ENCODE data around the gene BRICD5. TPM values are rescaled to one million over a fixed set of nuclear protein-coding genes. Genes with fewer than 3 reads are reported as not detected.
"Not testable (repeated sequence)": the region's sequence is repeated elsewhere in the genome, so short reads cannot be mapped to it uniquely, and the experiment has no call there.

Gene BRICD5
- 1 to 10 TPM; 2.6 to 9.0 (median 5.8) TPM for polyA plus RNA-seq (ENCODE audit: insufficient read depth in 1 of 5, insufficient read length in 5 of 5, low replicate concordance in 1 of 5)
- long read RNA-seq, donor 1, partial matches to known transcripts, result 0 of 2 reads
- long read RNA-seq, donor 1, other reads (novel, unspliced or antisense), result 0 of 2 reads
- long read RNA-seq, donor 2, result 0 reads
- long read RNA-seq, donor 3, partial matches to known transcripts, result 13 of 30 reads
- long read RNA-seq, donor 3, other reads (novel, unspliced or antisense), result 14 of 30 reads
- long read RNA-seq, donor 4, result 0 reads
- long read RNA-seq, donor 5, result 0 reads
- long read RNA-seq, donor 6, partial matches to known transcripts, result 0 of 1 reads
- long read RNA-seq, donor 6, other reads (novel, unspliced or antisense), result 0 of 1 reads
- long read RNA-seq, donor 7, partial matches to known transcripts, result 0 of 3 reads
- long read RNA-seq, donor 7, other reads (novel, unspliced or antisense), result 0 of 3 reads
- long read RNA-seq, donor 8, result 0 reads

DNA sequence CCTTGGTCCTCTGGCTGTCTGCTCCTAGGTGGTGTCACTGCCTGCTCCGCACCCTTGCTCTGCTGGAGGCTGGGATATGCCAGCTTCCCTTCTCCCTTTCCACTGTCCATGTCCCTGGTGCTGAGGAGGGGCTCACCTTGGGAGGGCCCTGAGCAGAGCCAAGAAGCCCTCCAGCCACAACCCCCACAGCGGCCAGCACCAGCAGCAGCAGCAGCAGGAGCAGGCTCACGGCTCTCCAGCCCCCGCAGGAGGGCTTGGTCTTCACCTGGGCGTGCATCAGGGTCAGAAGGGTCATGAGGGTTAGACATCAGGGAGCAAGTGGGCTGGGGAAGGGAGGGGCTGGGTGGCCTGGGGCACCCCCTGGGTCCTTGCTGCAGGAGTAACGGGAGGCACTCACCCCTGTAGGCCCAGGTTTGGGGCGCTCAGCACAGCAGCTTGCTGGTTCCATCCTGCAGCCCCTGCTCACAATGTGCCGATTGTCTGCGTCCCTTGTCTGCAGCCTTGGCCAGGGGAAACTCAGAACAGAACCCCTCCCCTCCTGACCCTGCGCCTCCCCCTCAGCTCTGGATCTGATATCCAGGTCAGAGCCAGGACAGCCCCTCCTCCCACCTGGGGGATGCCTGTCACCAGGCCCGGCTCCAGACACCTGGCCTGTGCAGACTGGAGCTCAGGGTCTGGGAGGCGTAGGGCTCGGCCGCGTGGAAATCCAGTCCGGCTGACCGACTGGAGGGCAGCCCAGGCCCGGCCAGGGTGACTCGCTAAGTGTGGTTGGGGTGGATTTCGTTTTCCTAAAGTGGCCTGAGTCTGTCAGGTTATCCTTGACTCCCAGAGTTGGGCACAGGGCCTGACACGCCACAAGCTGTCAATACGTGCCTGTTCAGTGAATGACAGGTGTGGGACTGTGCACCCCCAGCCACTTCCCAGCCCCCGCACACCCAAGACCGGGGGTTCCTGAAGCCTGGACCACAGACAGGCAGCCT is at the start of gene BRICD5:
Gene BRICD5, minus strand, starts transcription at position 478 of the 980 bp plus-strand sequence. Its CDS starts 30 bp downstream, at position 448.
- DNase-seq, result no peak

DNA sequence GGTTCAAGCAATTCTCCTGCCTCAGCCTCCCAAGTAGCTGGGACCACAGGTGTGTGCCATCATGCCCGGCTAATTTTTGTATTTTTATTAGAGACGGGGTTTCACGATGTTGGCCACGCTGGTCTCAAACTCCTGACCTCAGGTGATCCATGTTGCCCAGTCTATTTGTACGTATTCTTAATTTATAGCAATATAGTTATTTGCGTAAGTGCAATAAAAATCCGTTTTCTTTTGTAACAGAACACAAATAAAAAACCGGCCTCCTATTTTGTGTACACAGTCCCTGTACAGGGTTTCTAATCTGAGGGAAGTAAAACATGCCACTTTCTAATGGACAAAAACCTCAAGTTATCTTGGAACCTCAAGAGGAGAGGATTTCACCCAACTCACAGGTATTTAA is 49.6 kb upstream of the BRICD5 start:
- DNase-seq, result no peak

DNA sequence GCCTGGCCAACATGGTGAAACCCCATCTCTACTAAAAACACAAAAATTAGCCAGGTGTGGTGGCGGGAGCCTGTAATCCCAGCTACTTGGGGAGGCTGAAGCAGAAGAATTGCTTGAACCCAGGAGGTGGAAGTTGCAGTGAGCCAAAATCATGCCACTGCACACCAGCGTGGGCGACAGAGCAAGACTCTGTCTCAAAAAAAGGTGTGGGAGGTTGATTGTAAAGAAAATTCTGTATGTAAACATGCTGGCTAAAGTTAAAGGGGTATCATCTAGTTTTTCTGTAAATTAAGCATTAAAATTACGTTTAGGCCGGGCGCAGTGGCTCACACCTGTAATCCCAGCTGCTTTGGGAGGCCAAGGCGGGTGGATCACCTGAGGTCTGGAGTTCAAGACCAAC is 47.9 kb upstream of the BRICD5 start:
- DNase-seq, result not testable (repeated sequence)

DNA sequence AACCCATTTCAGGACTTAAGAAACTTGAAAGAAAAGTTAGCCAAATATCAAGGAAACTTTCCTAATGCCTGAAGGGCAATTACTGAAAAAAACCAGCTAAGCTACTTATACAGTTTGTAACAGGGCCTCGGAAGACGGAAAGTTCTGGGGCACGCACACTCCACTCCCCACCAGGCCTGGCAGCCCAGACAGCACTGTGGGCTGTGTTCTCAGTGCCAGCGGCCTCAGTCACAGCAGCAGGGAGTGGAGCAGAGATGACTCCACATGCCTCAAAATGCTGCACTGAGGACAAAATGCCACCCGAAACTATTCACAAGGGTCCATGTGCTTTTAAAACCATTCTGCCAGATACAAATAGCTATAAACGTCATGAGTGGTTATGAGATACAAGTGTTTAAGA is 47.1 kb upstream of the BRICD5 start:
- DNase-seq, result no peak

DNA sequence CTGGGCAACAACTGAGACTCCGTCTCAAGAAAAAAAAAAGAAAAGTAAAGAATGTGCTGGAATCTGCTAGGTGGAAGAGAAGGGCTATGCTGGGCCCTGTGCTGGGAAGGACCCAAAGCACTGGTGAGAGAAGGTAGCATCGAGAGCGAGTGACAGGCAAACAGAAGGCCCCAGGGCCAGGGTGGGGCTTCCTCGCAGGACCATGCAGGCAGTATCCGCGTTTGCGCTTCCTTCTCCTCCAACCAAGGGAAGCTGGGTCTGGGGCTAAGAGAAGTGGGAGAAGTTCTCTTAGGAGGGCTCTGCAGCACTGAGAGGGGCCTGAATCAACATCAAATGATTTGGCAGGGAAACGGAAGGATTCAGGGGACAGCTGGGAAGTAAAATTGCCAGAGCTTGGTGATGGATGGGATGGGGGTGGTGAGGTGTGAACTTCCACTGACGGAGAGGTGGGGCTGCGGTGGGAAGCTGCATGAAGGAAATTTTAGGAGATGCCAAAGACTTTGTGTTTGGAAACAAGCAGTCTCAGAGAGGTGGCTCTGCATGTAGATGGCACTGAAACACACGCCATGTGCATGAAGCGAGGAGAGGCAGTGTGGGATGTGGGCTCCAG is 46.0 kb upstream of the BRICD5 start:
- no peak for DNase-seq

DNA sequence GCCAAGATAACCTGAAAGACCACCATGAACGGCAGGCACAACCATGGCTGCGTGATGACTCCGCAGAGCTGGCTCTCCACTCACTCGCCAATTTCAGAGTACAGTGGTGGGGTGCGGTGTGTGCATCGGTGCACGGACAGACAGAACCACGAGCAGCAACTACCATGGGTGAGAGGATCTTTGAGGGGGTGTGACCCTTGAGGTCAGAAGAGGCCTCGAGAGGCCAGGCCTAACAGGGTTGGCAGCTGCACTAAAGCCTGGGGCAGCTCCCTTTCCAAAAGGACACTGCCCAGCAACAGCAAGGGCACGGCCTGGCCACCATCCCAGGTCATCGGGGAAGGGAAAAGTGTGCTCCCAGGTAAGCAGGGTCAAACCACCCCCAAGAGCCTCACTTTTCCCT is 42.6 kb upstream of the BRICD5 start:
- no peak for DNase-seq

DNA sequence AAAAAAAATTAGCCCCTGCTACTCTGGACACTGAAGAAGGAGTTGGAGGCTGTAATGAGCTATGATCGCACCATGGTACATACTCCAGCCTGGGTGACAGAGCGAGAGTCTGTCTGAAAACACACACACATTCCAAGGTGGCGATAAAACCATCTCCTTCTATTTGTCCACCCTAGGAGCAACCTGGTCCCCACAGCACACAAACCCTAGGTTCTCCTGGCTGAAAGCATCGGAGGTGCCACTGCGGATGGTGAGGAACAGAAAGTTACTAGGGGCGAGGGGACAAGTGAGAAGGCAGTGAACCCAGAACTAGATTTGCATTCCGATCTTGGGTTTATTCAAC is 42.1 kb upstream of the BRICD5 start:
- DNase-seq, result no peak

DNA sequence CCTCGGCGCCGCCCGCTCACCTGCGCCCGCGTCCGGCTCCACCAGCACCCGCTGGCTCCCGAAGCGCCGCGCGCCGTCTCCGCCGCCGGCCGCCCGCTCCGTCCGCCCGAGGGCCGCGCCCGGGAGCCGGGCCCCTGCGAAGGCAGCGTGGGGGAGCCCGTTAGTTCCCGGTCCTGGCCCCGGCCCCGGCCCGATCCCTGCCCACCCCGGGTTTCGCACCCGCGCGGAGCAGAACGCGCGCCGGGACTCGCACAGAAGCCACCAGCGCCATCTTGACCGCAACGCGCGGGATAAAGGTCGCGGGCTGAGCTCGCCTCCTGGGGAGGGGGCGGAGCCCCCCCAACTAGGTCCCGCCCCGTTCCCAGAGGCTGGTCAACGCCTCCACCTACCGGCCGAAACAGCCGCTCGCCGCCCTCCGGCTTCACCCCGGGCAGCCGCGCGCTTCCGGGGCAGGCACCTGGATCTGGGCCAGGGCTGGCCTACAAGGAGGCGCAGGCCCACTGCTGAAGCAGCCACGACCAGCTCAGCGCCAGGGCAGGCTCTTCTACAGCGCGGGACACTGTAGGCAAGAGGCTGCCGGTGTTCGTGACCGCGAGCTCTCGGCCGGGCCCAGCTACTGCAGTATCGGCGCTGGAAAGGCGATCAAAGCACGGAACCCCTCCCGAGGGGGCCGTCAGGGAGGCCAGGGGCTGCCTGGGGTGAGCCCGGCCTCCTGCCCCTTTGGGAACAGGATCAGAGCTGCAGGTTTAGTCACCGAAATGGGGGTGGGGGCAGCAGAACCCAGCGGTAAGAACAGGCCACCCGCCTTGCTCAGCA is 40.8 kb upstream of the BRICD5 start, which contains the start of gene ECI1:
Gene ECI1, minus strand, starts transcription at position 292 of the 816 bp plus-strand sequence. Its CDS starts 21 bp downstream, at position 271.
- peak; percentile 95 for DNase-seq

DNA sequence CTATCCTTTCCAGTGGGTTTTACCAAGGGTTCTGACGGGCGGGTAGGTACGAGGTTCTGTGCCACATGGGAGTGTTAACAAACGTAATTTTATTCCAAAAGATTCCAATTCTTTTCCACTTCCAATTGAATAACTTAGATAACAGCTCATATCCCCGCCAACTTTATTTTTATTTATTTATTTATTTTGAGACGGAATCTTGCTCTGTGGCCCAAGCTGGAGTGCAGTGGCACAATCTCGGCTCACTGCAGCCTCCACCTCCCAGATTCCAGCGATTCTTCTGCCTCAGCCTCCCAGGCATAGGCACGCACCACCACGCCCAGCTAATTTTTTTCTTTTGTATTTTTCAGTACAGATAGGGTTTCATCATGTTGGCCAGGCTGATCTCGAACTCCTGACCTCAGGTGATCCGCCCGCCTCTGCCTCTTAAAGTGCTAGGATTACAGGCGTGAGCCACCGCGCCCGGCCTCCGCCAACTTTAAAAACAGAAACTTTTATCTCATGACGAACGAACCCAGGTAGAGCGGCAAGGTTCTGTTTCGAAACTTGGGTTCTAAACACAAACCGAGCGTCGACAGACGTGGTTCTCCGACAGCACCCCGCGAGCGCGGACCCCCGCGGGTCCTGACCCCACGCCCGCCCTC is 40.1 kb upstream of the BRICD5 start:
- no peak for DNase-seq

DNA sequence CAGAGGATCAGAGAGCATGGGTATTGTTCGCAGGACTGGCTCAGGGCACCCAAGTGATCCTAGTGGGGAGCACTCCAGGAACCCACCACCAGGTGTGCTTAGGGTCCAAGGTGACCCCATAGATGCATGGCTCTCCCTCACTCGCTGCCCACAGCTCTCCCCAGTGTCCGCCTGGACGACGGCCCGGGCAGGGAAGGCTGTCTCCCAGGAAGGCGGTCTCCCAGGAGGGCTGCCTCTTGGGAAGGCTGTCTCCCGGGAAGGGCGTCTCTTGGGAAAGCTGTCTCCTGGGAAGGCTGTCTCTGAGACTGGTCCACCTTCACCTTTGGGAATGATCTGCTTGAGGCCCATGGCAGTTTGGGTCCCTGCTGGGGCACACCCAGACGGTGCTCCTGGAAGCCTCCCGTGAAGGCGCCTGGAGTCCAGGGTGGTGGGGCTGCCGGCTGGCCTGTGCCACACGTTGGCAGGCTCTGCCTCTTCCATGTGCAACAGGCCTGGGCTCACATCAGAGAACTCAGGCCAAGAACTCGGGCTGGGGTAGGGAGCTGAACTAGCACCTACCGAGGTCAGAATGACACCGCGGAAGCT is 35.7 kb upstream of the BRICD5 start:
- DNase-seq, result no peak

DNA sequence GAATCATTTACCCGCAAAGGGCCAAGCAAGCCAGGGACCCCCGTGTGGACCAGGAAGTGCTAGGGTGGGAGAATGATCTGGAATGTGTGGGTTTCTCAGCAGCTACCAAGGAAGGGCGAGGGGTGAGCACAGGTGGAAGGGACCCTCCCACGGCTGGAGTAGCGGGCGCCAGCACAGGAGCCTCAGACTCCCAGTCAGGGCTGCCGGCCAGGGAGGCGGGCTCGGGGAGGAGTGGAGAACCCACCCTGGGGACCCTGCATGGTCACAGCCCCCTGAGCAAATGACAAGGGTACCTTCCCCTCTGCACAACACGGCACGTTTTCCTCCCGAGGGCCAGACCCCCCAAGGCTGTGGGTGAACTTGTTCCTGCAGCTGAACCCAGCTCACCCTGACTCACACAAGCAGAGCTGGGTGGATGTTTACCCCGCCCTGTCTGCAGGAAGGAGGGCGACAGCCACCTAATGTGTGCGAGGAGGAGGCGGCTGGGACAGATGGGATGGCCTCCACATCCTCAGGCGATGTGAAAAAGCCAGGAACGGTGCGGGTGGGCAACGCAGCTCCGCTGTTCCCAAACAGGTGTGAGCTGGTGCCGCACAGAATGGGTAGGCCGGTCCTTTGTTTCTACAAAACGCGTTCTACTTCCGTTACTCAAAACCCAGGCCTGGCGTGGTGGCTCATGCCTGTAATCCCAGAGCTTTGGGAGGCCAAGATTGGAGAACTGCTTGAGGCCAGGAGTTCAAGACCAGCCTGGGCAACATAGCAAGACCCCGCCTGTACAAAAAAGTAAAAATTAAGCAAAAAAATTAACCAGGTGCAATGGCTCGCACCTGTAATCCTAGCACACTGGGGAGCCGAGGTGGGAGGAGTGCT is 34.5 kb upstream of the BRICD5 start:
- no peak for DNase-seq

DNA sequence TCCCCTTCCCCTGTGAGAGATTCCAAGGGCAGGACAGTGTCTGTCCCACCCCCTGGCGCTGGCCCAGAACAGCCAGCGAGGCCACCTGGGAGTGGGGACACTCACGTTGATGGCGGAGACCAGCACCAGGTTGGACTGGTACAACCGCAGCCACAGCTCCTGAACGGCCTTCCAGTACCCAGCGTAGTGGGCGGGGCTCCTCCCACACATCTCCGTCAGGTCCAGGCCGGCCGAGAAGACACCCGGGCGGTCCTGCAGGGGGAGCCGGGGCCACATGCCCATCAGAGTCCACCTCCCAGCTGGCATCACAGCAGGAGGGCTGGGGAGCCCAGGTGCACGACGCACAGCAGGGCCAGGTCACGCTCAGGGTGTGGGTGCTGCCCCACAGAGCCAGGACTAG is 33.6 kb upstream of the BRICD5 start:
- no peak for DNase-seq

DNA sequence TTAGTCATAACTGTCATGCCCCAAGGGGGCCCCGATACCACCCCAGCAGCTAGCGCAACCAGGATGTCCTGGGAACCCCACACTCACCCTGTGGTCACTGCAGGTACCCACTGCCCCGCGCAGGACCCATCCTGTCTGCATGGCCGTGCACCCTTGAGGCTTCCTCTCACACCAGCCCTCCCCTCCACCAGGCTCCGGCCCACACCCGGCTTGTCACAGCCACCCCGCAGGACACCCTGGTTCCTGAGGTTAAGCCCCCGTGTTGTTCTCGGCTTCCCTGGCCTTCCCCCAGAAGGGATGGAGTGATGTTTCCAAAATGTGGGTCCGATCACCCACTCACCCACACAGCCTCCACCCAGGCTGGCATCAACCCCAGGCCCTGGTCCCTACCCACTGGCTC is 33.1 kb upstream of the BRICD5 start:
- no peak for DNase-seq

DNA sequence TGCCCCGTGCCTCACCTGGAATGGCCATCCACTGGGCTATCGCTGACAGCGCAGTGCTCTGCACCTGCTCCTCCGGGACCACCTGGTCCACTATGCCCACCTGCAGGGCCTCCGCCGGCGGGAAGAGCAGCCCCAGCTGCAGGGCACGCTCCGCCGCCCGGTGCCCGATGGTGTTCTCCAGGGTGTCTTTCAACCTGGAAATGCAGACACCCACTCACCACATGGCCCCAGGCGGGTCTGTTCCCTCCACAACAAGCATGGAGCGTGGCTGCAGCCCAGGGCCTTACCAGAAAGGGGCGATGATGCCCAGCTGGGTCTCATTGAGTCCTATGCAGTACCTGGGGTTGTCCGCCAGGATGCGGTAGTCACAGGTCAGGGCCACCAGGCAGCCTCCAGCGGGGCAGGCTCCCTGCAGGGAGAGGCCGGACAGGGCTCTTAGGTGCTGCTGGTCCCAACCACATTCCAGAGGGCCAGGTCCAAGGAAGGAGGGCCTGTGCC is 32.4 kb upstream of the BRICD5 start:
- no peak for DNase-seq

DNA sequence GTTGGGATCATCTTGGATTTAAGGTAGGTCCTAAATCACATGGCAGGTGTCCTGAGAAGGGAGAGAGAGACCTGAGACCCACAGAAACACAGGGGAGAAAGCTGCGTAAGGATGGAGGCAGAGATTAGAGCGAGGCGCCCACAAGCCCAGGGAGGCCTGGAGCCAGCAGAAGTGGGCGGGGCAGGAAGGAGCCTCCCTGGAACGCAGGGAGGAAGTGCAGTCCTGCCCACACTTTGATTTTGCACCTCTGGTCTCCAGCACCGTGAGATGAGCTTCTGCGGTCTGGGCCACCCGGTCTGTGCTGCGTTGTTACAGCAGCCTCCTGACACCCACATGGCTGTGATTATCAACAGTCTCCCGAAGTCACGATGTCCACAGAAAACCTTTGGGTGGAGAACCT is 31.9 kb upstream of the BRICD5 start:
- no peak for DNase-seq

DNA sequence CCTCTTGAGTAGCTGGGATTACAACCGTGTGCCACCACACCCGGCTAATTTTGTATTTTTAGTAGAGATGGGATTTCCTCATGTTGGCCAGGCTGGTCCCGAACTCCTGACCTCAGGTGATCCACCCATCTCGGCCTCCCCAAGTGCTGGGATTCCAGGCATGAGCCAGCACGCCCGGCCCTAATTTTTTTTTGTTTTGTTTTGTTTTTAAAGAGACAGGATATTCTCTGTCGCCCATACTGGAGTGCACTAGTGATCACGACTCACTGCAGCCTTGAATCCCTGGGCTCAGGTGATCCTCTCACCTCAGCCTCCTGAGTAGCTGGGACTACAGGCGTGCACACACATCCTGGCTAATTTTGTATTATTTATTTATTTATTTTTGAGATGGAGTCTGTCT is 29.7 kb upstream of the BRICD5 start:
- not testable (repeated sequence) for DNase-seq

DNA sequence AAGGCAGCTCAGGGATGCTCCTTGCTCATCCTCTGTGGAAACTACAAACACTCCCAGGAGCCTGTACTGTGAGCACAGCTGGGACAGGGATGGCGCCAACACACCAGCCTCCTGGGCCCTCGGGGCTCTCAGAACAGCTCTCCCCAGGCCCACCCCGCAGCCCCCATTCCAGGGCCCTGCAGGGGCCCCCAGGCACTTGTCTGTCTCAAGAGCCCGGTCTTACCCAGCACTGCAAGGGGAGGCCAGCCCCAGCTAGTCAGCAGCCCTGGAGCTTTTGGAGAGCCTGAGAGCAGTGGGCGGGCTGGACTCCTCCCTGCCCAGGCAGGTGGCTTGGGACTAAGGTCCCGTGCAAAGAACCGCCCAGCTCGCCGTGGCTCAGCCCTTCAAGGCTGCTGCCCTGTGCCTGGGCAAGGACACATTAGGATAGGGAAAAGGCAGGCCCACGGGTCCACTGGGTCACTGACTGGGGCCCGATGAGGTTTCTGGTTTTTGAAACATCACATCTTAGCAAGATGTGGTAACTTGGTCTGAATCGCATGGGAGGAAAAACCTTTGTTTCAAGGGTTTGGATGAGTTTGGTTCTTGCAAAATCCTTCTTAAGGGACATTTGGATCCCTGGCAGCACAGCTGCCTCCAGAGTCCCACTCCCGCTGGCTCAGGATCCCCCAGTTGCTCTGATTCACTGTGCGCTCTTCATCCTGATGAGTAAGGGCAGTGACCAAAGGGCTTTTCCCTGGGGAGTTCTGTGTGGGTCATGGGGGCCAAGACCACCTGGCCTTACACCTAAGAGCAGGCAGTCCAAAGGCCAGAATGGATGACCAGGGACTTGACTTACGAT is 28.4 kb upstream of the BRICD5 start:
- DNase-seq, result no peak

Data from right lung (tissue), 10 donors.